Measurements from ENCODE around the gene ACSM4.
"Not testable (repeated sequence)": the region's sequence is repeated elsewhere in the genome, so short reads cannot be mapped to it uniquely, and the experiment has no call there.

ACSM4 gene, protein sequence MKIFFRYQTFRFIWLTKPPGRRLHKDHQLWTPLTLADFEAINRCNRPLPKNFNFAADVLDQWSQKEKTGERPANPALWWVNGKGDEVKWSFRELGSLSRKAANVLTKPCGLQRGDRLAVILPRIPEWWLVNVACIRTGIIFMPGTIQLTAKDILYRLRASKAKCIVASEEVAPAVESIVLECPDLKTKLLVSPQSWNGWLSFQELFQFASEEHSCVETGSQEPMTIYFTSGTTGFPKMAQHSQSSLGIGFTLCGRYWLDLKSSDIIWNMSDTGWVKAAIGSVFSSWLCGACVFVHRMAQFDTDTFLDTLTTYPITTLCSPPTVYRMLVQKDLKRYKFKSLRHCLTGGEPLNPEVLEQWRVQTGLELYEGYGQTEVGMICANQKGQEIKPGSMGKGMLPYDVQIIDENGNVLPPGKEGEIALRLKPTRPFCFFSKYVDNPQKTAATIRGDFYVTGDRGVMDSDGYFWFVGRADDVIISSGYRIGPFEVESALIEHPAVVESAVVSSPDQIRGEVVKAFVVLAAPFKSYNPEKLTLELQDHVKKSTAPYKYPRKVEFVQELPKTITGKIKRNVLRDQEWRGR
- 0 reads per million in 2 donors for total RNA-seq

DNA sequence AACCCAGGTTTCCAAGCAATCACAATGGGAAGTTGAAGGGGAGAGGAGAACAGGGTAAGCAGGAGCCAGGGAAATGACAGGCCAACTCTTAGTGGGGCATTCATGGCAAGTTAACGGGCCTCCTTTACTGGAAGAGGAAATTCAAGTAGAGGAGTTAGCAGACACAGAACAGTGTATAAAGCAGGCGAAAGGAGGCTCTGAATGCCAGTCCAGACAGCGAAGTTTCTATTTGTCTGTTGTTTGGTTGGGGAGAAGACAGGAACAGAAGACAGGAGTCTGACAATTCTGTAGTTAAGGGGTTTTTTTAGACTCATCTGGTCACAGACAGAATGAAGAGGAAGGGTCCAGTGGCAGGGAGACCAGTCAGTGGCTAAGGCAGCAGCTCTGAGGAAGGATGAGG lies at the start of gene ACSM4:
TSS of gene ACSM4 (plus strand) at position 301 of the 400 bp plus-strand sequence. CDS start 260 bp downstream, outside the sequence.
- no peak for DNase-seq

DNA sequence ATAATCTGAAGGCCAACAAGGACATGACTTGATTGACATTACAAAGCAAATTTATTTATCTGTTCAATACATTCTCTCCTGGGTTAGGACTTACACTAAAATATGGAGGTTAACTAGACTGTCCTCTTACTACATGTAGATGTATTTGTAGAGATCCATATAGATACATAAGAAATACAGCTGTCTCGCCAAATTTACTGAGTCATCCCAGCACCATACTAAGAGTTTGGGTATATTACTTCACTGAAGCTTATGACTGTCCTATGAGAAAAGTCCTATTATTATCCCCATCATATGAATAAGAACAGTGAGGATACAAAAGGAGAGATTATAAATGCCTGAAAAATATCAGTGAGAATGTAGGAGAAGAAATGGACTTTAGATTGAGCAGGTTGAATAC lies 44.8 kb upstream of the ACSM4 start:
- no peak for DNase-seq

DNA sequence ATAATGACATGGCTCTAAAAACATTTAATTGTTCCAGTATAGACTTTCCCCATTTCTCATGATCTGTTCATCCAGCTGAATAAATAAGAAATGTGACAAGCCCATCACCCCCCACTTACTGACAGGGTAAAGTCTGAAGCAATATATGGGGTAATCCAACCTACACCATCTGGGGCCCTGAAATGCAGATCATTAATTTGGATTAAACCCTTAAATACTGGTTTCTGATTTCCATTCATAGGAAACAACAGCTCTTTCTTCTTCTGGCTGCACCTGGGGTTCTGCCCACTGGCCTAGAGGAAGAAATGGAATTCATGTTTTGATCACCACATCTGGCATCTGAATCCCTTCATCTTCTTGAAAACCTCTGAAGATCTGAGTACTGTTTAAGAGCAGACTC lies 39.3 kb upstream of the ACSM4 start:
- DNase-seq = no peak

DNA sequence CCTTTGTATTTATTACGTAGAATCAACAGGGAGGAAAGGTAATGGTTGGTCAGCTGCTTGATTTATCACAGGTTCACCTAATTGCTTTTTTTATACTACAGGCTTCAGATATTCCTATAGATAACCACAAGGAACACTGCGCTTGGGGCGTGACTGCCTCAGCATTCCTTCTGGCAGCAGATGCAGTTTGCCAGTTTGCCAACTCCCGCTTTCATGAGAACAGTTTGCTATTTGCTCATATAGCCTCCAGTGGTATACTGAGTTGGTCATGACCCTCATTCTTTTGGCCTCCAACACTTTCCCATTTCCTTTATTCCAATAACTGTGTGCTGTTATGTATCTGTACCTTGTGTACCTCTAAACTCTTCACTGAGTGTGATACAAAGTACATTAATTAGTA lies 38.6 kb upstream of the ACSM4 start:
- DNase-seq = no peak

DNA sequence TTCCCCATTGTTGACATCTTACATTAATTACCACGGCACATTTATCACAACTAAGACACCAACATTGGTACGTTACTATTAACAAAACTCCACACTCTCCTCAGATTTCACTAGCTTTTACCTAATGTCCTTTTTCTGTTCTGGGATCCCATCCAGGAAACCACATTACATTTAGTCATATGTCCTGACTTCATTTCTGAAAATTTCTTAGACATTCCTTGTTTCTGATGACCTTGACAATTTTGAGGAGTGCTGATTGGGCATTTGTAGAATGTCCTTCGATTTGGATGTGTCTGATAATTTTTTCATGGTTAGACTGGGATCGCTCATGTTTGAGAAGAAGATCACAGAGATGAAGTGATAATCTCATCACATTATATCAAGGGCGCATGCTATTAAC lies 34.6 kb upstream of the ACSM4 start:
- DNase-seq = no peak

DNA sequence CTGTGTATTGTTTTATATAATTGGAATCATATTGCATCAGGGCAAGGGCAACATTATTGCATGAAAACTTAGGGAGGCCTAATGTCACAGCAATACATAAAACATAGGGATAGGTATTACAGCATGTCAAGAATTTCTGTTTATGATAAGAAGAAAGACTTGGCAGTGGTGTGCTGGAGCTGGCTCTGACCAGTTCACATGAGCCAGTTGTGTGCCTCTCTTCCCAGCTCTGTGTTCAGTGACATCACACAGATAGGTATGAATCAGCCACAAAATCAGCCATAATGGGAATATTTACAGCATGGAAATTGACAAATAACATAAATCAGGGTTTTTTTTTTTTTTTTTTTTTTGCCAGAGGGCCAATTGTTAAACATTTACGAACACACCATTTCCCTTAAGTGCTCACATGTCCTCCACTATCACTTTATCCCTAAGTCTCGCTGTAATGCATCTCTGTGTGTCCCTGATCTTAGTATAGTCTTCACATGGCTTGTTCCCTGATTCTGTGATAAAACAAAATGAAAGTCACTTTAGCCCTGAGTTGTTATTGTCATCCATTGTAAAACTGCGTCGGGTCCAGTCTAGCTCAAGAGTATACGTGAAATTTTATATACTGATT lies 31.9 kb upstream of the ACSM4 start:
- no peak for DNase-seq

DNA sequence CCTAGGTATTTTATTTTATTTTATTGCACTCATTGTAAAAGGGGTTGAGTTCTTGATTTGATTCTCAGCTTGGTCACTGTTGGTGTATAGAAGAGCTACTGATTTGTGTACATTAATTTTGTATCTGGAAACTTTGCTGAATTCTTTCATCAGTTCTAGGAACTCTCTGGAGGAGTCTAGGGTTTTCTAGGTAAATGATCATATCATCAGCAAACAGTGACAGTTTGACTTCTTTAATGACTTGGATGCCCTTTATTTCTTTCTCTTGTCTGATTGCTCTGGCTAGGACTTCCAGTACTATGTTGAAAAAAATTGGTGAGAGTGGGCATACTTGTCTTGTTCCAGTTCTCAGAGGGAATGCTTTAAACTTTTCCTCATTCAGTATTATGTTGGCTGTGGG lies 28.4 kb upstream of the ACSM4 start:
- DNase-seq = not testable (repeated sequence)

DNA sequence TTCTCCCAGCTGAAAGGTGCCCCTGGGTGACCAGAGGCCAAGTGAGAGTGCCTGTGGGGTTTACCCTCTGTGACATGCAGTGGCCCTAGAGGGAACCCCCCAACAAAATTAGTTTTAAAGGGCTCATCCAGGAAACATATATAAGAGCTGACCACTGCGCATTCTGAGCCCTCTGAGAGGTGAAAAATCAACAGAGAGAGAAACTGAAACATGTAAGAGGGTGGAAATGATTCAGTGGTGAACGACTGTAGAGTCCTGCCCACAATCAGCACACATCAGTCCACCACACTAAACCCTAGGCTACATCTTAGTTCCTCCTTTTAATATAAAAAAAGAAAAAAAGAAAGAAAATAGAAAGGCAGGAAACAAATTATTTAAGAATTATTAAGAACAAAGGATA lies 21.0 kb upstream of the ACSM4 start:
- no peak for DNase-seq

DNA sequence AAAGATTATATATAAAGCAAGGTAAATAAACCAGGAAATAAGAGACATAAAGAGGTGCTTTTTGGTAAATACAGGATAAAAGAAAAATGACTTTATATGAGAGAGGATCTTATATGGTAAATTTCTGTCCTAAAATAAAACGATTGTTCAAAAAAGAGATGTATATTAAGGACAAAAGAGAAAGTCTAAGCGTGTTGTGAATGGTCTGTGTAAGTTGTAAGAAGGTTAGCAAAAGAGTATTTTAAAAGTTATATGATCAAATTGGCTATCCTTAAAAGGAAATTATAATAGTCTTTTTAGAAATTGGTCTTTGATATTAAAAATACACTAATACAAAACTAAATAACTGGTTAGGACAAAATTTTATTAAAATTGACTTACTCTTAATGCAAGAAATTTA lies 14.1 kb upstream of the ACSM4 start:
- DNase-seq = no peak

DNA sequence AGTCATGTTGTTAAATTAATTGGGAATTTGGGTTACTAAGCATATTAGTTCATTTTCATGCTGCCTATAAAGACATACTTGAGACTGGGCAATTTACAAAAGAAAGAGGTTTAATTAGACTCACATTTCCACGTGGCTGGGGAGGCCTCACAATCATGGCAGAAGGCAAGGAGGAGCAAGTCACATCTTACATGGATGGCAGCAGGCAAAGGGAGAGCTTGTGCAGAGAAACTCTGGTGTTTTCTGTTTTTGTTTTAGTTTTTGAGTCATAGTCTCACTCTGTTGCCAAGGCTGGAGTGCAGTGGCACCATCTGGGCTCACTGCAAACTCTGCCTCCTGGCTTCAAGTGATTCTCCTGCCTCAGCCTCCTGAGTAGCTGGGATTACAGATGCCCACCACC lies 13.3 kb upstream of the ACSM4 start:
- not testable (repeated sequence) for DNase-seq

DNA sequence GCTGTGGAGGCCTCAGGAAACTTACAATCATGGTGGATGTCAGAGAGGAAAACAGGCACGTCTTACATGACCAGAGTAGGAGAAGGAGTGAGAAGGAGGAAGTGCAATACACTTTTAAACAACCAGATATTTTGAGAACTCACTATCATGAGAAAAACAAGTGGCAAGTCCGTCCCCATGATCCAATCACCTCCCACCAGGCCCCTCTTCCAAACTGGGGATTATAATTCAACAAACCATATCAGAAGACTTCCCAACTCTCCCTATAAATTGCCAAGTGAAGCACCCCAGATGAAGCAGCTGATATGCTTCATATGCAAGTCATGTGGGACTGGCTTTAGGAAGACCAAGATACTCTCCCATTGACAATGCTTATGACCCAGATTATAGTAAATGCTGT lies 11.6 kb upstream of the ACSM4 start:
- no peak for DNase-seq

DNA sequence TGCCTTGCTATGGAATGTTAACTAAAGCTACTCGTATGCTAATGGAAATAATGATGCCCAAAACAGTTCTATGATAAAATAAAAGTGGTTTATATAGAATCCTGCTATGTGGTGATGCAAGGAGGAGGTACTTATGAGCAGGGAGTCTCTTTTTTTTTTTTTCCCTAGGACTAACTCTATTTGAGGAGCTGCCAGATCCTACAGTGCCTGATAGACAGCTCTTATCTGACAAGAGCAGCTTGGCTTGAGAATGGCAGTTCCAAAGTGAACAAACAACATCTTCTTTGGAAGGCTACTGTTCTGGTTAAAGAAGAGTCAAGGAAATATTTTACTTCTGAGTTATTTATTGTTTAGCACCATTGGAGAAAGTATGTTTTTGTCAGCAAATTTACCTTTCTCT lies 10.2 kb upstream of the ACSM4 start:
- DNase-seq = no peak

DNA sequence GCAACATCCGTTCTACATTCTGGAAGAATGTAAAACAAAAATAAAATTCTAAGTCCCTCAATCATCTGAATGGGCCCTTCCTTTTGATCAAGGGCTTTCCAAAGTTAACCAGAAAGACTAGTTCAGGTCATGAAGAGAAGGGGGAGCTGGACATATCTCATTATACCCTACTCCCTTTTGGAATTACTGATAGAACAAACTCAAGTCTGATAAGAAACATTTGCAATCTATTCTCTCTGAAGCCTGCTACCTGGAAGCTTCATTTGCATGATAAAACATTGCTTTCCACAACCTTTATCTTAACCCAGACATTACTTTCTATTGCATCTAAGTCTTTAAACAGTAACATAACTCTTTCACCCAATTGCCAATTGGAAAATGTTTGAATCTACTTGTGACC lies 8.3 kb upstream of the ACSM4 start:
- no peak for DNase-seq

DNA sequence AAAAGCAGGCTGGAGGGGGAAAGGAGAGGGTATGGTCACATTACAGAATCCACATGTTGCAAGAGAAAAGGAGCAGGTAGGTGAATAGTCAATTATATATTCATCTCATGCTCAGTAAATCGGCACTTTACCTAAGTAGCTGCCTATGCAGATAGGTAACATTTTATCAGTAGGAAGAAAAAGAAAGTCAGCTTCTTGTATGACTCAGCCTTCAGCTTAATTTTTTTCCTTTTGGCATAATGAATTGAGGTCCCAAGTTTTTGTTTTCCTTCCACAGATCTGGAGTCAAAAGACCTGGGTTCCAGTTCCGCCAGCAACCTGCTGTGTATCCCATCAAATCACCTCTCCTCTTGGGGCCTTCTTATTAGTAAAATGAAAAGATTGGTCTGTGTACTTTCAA lies 6.0 kb upstream of the ACSM4 start:
- no peak for DNase-seq

DNA sequence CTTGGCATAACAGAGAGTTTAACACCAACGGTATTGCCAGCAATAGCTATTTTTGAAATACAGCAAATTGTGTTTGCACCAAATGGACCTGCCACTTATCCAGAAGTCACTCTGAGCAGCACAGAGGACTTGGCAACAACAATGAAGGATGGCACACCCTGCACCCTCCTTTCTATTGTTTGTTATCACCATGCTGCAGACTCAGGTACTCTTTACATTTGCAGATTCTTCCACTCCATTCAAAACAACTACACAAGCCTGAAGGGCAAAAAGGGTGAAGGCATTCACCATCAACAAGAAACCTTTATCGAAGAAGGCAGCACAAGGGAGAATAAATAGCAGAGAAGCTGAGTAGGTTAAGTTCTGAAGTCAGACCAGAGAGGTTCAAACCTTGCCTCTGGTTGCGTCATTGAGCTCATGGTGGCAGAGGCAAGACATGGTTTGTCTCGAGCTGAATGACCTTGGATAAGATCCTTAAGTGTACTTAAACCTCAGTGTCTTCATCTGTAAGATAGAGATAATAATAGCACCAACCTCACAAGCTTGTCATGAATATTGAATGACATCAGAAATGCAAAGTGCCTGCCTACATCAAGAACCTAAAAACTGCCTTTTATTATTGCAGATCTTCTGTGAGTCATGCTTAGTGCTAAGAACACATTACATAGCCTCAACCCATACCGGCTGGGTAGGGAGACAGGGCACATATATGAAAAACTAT lies 1.4 kb upstream of the ACSM4 start:
- no peak for DNase-seq

DNA sequence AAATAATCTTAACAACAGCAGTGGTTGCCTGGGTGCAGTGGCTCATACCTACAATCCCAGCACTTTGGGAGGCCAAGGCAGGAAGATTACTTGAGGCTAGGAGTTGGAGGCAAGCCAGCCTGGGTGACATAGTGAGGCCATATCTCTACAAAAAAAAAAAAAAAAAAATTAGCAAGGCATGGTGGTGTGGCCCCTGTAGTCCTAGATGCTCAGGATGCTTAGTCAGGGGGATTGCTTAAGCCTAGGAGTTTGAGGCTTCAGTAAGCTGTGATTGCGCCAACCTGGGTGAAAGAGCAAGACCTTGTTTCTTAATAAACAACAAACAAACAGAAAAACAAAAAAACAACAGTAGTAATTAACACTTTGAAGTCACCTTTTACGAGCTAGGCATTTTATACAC lies 642 bp upstream of the ACSM4 start:
- DNase-seq = no peak

DNA sequence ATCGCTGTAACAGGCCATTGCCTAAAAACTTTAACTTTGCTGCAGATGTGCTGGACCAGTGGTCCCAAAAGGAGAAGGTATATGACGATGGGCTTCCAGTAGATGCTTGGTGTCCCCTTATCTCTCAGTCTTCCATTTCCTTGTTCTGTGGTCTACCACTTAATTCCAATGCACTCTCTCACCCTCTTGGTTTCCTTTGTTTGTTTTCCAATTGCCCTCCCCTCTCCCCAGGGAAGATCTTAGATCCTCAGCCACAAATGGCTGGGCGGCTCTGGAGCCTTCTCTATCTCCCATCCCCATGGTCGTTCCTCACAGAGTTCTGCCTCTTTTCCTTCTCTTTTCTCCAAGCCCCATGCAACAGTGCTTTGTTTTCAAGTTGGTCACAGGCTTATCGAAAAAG lies 584 bp downstream of the ACSM4 start:
- no peak for DNase-seq

DNA sequence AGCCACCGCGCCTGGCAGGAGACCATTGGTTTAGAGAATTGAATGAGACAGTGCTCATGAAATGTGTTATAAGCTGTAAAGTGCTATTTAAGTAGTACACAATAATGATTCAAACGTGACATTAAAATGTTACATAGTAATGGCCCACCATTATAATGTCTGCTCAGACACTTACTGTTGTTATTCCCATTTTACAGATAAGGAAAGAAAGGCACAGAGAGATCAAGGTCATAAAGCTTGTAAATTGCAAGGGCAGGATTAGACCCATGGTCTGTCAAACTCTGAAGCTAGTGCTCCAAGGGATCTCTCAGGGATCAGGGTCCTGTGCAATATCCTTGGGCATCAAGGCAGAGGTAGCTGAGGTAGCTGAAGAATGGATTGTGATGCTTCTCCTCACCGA lies 6.2 kb downstream of the ACSM4 start:
- no peak for DNase-seq

DNA sequence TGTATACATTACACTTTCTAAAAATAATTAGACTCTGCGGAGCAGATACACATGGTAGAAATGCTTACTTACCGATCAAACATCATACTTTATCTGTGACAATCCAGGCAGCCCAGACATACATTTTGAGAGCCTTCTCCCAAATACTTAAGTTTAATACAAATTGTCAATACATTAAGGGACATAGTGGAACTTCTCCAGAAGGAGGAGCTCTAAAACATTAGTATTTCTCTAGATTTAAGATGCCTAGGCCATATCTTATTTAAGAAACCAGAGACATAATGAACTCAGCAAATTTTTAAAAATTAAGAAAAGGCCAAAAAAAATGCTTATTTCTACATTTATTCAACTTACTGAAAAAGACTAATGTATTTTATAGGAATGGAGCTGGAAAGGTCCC lies 16.1 kb downstream of the ACSM4 start:
- no peak for DNase-seq

DNA sequence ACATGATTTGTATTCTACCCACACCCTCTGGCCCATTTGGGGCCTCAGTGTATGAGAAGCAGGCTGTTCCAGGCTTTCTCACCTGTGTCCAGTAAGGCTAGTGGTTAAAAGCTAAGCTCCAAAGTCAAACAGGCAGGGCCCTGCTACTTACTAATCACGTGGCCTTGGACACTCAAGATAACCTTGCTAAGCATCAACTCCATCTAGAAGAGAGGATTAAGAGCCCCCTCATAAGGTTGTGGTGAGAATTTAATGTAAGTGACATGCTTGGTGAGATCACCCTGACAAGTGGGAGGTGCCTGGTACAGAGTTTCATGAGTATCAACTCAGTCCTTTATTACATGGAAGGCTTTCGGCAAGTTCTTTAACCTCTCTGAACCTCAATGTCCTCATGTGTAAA lies 17.8 kb downstream of the ACSM4 start:
- no peak for DNase-seq

DNA sequence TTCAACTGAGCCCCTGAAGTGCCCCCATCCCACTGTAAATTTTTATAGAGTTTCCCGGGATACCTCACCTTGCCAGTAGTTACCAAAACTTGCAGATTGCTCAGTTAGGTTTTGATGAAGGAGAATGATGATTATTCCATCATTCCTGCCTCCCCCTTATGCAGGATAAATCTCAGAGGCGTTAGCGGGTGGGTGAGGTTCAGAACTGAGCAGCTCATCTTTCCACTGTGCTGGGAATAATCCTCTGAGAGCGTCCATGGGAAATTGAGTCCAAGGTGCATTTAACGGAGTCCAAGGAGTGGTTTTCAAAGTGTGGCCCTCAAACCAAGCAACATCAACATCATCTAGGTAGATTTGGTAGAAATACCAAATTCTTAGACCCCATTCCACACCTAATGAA lies 18.7 kb downstream of the ACSM4 start:
- DNase-seq = no peak

DNA sequence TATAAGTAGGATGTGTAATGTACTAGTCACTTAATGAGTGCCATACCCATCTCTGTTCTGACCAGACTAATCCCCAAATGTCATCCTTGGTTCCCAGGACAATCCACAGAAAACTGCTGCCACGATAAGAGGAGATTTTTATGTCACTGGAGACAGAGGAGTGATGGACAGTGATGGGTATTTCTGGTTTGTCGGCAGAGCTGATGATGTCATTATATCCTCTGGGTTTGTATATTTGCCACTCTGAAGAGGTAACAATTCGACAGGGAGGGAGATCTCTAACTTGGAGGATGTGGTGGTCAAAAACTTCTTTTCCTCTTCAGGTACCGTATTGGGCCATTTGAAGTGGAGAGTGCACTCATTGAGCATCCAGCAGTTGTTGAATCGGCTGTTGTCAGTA lies 20.3 kb downstream of the ACSM4 start:
- DNase-seq = no peak

DNA sequence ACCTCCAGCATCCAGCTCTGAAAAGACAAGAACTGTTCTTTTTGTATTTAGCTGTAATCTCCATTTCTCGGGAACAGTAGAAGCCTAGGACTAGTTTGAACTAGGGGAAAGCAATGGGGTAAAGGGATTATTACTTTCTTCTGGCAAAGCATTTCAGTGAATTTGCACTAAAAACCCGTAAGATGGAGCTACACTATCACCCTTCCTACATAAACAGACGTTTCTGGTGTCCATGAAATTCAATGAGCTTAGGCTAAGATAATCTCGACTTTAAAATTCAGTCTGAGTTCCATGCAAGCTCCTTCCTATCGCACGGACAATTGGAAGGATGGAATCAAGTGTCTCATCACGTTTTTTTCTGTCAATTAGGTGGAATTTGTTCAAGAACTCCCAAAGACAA lies 24.0 kb downstream of the ACSM4 start:
- DNase-seq = no peak

DNA sequence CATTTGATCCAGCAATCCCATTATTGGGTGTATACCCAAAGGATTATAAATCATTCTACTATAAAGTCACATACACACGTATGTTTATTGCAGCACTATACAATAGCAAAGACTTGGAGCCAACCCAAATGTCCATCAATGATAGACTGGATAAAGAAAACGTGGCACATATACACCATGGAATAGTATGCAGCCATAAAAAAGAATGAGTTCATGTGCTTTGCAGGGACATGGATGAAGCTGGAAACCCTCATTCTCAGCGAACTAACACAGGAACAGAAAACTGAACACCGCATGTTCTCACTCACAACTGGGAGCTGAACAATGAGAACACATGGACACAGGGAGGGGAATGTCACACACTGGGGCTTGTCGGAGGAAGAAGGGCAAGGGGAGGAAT lies 33.9 kb downstream of the ACSM4 start:
- not testable (repeated sequence) for DNase-seq

Measured in activated gamma-delta T cell (primary cell).